ENCODE results near the gene NACC2. TPM values are rescaled to one million over a fixed set of nuclear protein-coding genes. Genes with fewer than 3 reads are reported as not detected.

Gene NACC2
- total and polyA plus RNA-seq, 2 of the 8 experiments (the other 6 are each of a cell fraction or from before 2014, with no cell fraction given): 8.3 to 14.0 TPM

DNA sequence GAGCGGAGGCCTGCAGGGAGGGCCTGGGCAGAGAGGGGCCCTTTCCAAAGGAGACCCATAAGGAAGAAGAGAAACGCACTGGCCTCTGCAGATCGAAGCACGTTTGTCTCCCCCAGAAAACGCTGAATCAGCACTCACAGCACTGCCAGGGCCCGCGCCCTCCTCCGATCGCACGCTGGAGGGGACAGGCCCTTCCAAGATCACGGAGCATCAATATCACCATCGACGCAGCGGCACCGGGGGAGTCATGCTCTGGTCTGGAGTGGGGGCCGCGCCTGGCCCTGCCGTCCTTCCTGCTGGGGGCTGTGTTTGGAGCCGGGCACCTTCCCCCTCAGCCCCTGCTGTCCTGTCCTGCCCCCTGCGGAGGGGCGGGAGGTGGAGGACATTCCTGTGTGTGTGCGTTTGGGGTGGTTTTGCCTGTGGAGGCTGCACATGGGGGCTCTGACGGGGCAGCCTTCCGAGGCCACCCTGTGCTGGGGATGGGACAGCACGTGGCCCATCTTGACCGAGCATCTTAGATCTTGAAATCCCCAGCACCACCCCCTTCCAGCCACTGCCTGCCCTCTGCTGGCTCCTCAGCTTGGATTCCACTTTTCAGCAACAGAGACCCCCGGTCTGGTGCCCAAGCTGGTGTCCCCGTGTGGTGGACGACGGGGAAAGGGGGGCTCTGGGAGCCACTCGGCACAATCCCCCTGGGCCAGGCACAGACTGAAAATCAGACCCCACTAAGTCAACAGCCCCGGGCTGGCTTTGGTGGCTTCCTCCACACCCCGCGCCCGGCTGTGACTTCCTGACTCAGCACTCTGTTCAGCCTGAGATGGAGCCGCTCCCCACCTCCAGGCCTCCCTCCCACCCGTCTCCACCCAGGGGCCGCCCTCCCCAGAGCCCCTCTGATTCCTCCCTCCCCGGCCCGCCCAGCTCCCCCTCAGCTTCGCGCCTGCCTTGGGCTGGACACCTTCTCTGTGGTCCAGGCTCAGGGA lies 15.3 kb upstream of the NACC2 start (continued):
- TF ChIP-seq, protein P1, sequence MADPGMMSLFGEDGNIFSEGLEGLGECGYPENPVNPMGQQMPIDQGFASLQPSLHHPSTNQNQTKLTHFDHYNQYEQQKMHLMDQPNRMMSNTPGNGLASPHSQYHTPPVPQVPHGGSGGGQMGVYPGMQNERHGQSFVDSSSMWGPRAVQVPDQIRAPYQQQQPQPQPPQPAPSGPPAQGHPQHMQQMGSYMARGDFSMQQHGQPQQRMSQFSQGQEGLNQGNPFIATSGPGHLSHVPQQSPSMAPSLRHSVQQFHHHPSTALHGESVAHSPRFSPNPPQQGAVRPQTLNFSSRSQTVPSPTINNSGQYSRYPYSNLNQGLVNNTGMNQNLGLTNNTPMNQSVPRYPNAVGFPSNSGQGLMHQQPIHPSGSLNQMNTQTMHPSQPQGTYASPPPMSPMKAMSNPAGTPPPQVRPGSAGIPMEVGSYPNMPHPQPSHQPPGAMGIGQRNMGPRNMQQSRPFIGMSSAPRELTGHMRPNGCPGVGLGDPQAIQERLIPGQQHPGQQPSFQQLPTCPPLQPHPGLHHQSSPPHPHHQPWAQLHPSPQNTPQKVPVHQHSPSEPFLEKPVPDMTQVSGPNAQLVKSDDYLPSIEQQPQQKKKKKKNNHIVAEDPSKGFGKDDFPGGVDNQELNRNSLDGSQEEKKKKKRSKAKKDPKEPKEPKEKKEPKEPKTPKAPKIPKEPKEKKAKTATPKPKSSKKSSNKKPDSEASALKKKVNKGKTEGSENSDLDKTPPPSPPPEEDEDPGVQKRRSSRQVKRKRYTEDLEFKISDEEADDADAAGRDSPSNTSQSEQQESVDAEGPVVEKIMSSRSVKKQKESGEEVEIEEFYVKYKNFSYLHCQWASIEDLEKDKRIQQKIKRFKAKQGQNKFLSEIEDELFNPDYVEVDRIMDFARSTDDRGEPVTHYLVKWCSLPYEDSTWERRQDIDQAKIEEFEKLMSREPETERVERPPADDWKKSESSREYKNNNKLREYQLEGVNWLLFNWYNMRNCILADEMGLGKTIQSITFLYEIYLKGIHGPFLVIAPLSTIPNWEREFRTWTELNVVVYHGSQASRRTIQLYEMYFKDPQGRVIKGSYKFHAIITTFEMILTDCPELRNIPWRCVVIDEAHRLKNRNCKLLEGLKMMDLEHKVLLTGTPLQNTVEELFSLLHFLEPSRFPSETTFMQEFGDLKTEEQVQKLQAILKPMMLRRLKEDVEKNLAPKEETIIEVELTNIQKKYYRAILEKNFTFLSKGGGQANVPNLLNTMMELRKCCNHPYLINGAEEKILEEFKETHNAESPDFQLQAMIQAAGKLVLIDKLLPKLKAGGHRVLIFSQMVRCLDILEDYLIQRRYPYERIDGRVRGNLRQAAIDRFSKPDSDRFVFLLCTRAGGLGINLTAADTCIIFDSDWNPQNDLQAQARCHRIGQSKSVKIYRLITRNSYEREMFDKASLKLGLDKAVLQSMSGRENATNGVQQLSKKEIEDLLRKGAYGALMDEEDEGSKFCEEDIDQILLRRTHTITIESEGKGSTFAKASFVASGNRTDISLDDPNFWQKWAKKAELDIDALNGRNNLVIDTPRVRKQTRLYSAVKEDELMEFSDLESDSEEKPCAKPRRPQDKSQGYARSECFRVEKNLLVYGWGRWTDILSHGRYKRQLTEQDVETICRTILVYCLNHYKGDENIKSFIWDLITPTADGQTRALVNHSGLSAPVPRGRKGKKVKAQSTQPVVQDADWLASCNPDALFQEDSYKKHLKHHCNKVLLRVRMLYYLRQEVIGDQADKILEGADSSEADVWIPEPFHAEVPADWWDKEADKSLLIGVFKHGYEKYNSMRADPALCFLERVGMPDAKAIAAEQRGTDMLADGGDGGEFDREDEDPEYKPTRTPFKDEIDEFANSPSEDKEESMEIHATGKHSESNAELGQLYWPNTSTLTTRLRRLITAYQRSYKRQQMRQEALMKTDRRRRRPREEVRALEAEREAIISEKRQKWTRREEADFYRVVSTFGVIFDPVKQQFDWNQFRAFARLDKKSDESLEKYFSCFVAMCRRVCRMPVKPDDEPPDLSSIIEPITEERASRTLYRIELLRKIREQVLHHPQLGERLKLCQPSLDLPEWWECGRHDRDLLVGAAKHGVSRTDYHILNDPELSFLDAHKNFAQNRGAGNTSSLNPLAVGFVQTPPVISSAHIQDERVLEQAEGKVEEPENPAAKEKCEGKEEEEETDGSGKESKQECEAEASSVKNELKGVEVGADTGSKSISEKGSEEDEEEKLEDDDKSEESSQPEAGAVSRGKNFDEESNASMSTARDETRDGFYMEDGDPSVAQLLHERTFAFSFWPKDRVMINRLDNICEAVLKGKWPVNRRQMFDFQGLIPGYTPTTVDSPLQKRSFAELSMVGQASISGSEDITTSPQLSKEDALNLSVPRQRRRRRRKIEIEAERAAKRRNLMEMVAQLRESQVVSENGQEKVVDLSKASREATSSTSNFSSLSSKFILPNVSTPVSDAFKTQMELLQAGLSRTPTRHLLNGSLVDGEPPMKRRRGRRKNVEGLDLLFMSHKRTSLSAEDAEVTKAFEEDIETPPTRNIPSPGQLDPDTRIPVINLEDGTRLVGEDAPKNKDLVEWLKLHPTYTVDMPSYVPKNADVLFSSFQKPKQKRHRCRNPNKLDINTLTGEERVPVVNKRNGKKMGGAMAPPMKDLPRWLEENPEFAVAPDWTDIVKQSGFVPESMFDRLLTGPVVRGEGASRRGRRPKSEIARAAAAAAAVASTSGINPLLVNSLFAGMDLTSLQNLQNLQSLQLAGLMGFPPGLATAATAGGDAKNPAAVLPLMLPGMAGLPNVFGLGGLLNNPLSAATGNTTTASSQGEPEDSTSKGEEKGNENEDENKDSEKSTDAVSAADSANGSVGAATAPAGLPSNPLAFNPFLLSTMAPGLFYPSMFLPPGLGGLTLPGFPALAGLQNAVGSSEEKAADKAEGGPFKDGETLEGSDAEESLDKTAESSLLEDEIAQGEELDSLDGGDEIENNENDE (IDR thresholded peaks at IDR 0.05; ENCODE audit: insufficient replicate concordance, low read length): no peak
- TF ChIP-seq KDM4A (IDR thresholded peaks at IDR 0.05; ENCODE audit: low read depth, low read length, severe bottlenecking) (peak; percentile 8), KDM1A (IDR thresholded peaks at IDR 0.05; ENCODE audit: borderline replicate concordance, low read length) (peak; percentile 23; the same call in 1 of the 2 replicates), TCF12 (IDR thresholded peaks at IDR 0.05; ENCODE audit: low read depth, low read length) (no peak), RAD21 (IDR thresholded peaks at IDR 0.05 in 1 of 2, conservative IDR thresholded peaks at IDR 0.05 in 1 of 2; ENCODE audit: low read depth in 2 of 2, low read length in 2 of 2) (peak; percentile 31 to 56; a peak in 3 of 4 replicates), FOSL1 (IDR thresholded peaks at IDR 0.05; ENCODE audit: insufficient read depth, low read depth, low read length) (no peak), POLR2AphosphoS5 (IDR thresholded peaks at IDR 0.05; ENCODE audit: low read depth, low read length) (0 out of 2 replicates have a peak, but pooled peaks have one; percentile 32)
